Measurements from ENCODE around the gene RAB7A.
"Not testable (repeated sequence)": the region's sequence is repeated elsewhere in the genome, so short reads cannot be mapped to it uniquely, and the experiment has no call there.

Gene RAB7A

GRCh38 chr3:128760881-128761280, 34.9 kb downstream of the RAB7A start:
- no peak for DNase-seq

- no peak for DNase-seq
Measured at GRCh38 chr3:128761392-128761791, 35.4 kb downstream of the RAB7A start.

GRCh38 chr3:128763967-128764366, 38.0 kb downstream of the RAB7A start:
- no peak for DNase-seq

GRCh38 chr3:128764863-128765262, 38.9 kb downstream of the RAB7A start:
- DNase-seq = no peak

- DNase-seq = no peak
Measured at GRCh38 chr3:128767094-128767750, 41.2 kb downstream of the RAB7A start.

GRCh38 chr3:128768471-128768870, 42.5 kb downstream of the RAB7A start:
- DNase-seq = no peak

- DNase-seq = no peak
Measured at GRCh38 chr3:128770387-128770786, 44.4 kb downstream of the RAB7A start.

- not testable (repeated sequence) for DNase-seq
Measured at GRCh38 chr3:128773189-128773588, 47.2 kb downstream of the RAB7A start.

GRCh38 chr3:128773592-128773991, 47.6 kb downstream of the RAB7A start:
- DNase-seq = not testable (repeated sequence)

- no peak for DNase-seq
Measured at GRCh38 chr3:128775241-128775640, 49.3 kb downstream of the RAB7A start.

- DNase-seq = no peak
Measured at GRCh38 chr3:128775906-128776542, 50.0 kb downstream of the RAB7A start.

GRCh38 chr3:128780101-128780837, 54.3 kb downstream of the RAB7A start:
- DNase-seq = no peak

GRCh38 chr3:128781164-128781563, 55.2 kb downstream of the RAB7A start:
- no peak for DNase-seq

- no peak for DNase-seq
Measured at GRCh38 chr3:128782282-128783146, 56.5 kb downstream of the RAB7A start.

GRCh38 chr3:128783774-128784173, 57.8 kb downstream of the RAB7A start:
- no peak for DNase-seq

- no peak for DNase-seq
Measured at GRCh38 chr3:128784232-128784631, 58.2 kb downstream of the RAB7A start.

- no peak for DNase-seq
Measured at GRCh38 chr3:128784843-128785242, 58.9 kb downstream of the RAB7A start.

GRCh38 chr3:128786434-128787020, 60.5 kb downstream of the RAB7A start:
- DNase-seq = no peak

- no peak for DNase-seq
Measured at GRCh38 chr3:128787256-128788253, 61.6 kb downstream of the RAB7A start.

- DNase-seq = no peak
Measured at GRCh38 chr3:128788268-128788869, 62.4 kb downstream of the RAB7A start.

Data from activated T-cell treated with anti-CD3 and anti-CD28 coated beads for 4 hours (primary cell).